Osteocyte (in vitro differentiated cells): ENCODE data around the gene UGT1A4. TPM values are rescaled to one million over a fixed set of nuclear protein-coding genes. Genes with fewer than 3 reads are reported as not detected.
"Not testable (repeated sequence)": the region's sequence is repeated elsewhere in the genome, so short reads cannot be mapped to it uniquely, and the experiment has no call there.

Experiments used
- DNase-seq: peaks from one replicate; pipeline ENCODE4 v3.0.0; 2021; ENCODE audit warnings: mixed read lengths; ENCODE audit not compliant: unreplicated experiment; ENCODE audit errors: extremely low spot score
- H3K27ac Mint-ChIP-seq: one replicate; pipeline ENCODE4 v1.8.0; 2021; ENCODE audit warnings: mild to moderate bottlenecking, mixed read lengths; ENCODE audit not compliant: unreplicated experiment
- H3K27me3 Mint-ChIP-seq: one replicate; pipeline ENCODE4 v1.8.0; 2021; ENCODE audit warnings: mixed read lengths; ENCODE audit not compliant: unreplicated experiment
- H3K36me3 Mint-ChIP-seq: one replicate; pipeline ENCODE4 v1.8.0; 2021; ENCODE audit warnings: mixed read lengths; ENCODE audit not compliant: unreplicated experiment
- H3K4me1 Mint-ChIP-seq: one replicate; pipeline ENCODE4 v1.8.0; 2021; ENCODE audit warnings: mixed read lengths; ENCODE audit not compliant: unreplicated experiment
- H3K4me3 Mint-ChIP-seq: one replicate; pipeline ENCODE4 v1.8.0; 2021; ENCODE audit warnings: mild to moderate bottlenecking, moderate library complexity, mixed read lengths; ENCODE audit not compliant: unreplicated experiment
- H3K9me3 Mint-ChIP-seq: one replicate; pipeline ENCODE4 v1.8.0; 2021; ENCODE audit warnings: mixed read lengths; ENCODE audit not compliant: unreplicated experiment
- total RNA-seq: library from RNA; stranded (reverse); gene quantifications from 2 replicates; pipeline ENCODE4 v1.2.1, GENCODE V29; 2021
- TF ChIP-seq, protein P1 (sequence below): fragments of 200-600 bp; sonication (generic); IDR thresholded peaks from 2 replicates; pipeline ENCODE4 v1.5.0; 2021; ENCODE audit warnings: antibody characterized with exemption, mild to moderate bottlenecking, moderate library complexity

The UGT1A4 gene
- total RNA-seq, 1 donor from 2014 or later = not detected

- DNase-seq = no peak
- peaks cover 4% of the 10 kb centered on the region for H3K36me3 Mint-ChIP-seq
- TF ChIP-seq, protein P1, sequence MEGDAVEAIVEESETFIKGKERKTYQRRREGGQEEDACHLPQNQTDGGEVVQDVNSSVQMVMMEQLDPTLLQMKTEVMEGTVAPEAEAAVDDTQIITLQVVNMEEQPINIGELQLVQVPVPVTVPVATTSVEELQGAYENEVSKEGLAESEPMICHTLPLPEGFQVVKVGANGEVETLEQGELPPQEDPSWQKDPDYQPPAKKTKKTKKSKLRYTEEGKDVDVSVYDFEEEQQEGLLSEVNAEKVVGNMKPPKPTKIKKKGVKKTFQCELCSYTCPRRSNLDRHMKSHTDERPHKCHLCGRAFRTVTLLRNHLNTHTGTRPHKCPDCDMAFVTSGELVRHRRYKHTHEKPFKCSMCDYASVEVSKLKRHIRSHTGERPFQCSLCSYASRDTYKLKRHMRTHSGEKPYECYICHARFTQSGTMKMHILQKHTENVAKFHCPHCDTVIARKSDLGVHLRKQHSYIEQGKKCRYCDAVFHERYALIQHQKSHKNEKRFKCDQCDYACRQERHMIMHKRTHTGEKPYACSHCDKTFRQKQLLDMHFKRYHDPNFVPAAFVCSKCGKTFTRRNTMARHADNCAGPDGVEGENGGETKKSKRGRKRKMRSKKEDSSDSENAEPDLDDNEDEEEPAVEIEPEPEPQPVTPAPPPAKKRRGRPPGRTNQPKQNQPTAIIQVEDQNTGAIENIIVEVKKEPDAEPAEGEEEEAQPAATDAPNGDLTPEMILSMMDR = no peak
- H3K9me3 Mint-ChIP-seq = peaks cover 12% of the 10 kb centered on the region
- H3K27ac Mint-ChIP-seq = no peak overlapping the region
- H3K4me3 Mint-ChIP-seq = no peak overlapping the region
- peaks cover 6% of the 10 kb centered on the region for H3K27me3 Mint-ChIP-seq
- H3K4me1 Mint-ChIP-seq = no peaks in the 10 kb centered on the region
Observed at GRCh38 chr2:233699424-233700027, 19.0 kb upstream of the UGT1A4 start.

GRCh38 chr2:233700028-233700635 is 18.4 kb upstream of the UGT1A4 start:
- TF ChIP-seq, protein P1 = no peak
- H3K27me3 Mint-ChIP-seq = peaks cover 6% of the 10 kb centered on the region
- no peak overlapping the region for H3K27ac Mint-ChIP-seq
- H3K4me3 Mint-ChIP-seq = no peak overlapping the region
- H3K4me1 Mint-ChIP-seq = no peaks in the 10 kb centered on the region
- DNase-seq = no peak
- peaks cover 12% of the 10 kb centered on the region for H3K9me3 Mint-ChIP-seq
- peaks cover 4% of the 10 kb centered on the region for H3K36me3 Mint-ChIP-seq

DNA sequence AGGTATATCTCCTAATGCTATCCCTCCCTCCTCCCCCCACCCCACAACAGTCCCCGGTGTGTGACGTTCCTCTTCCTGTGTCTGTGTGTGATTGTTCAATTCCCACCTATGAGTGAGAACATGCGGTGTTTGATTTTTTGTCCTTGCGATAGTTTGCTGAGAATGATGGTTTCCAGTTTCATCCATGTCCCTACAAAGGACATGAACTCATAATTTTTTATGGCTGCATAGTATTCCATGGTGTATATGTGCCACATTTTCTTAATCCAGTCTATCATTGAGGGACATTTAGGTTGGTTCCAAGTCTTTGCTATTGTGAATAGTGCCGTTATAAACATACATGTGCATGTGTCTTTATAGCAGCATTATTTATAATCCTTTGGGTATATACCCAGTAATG is 17.7 kb upstream of the UGT1A4 start:
- H3K27ac Mint-ChIP-seq, H3K4me3 Mint-ChIP-seq, DNase-seq, H3K4me1 Mint-ChIP-seq, H3K27me3 Mint-ChIP-seq, H3K36me3 Mint-ChIP-seq: not testable (repeated sequence)
- H3K9me3 Mint-ChIP-seq = peaks cover 12% of the 10 kb centered on the region

GRCh38 chr2:233702238-233702637 is 16.3 kb upstream of the UGT1A4 start:
- Mint-ChIP-seq H3K4me3 (no peak overlapping the region), H3K4me1 (peaks cover 8% of the 10 kb centered on the region), H3K9me3 (peaks cover 12% of the 10 kb centered on the region), H3K36me3 (peaks cover 4% of the 10 kb centered on the region), H3K27ac (no peak overlapping the region), H3K27me3 (peaks cover 2% of the 10 kb centered on the region)
- TF ChIP-seq, protein P1 = no peak
- no peak for DNase-seq

- peaks cover 21% of the 10 kb centered on the region for H3K4me1 Mint-ChIP-seq
- TF ChIP-seq, protein P1 = no peak
- no peak overlapping the region for H3K4me3 Mint-ChIP-seq
- peaks cover 4% of the 10 kb centered on the region for H3K36me3 Mint-ChIP-seq
- DNase-seq = no peak
- H3K27me3 Mint-ChIP-seq = no peaks in the 10 kb centered on the region
- H3K9me3 Mint-ChIP-seq = peaks cover 12% of the 10 kb centered on the region
- peak overlapping the region; percentile 44 for H3K27ac Mint-ChIP-seq
Observed at GRCh38 chr2:233705911-233706506, 12.5 kb upstream of the UGT1A4 start.
